HG02938 (cell line): ENCODE measurements around the gene ANKZF1.

Experiments used
- ATAC-seq: cut with Tn5 transposase; IDR thresholded peaks from one replicate; pipeline ENCODE4 v1.9.1; 2021; ENCODE audit warnings: mild to moderate bottlenecking, moderate library complexity; ENCODE audit not compliant: unreplicated experiment

ANKZF1 gene

GRCh38 chr2:219223831-219224610 is 5.6 kb upstream of the ANKZF1 start:
- no peak for ATAC-seq

GRCh38 chr2:219225350-219225749 is 4.3 kb upstream of the ANKZF1 start:
- ATAC-seq, result no peak

GRCh38 chr2:219228041-219228910 is 1.3 kb upstream of the ANKZF1 start:
- no peak for ATAC-seq

- no peak for ATAC-seq
Measured at GRCh38 chr2:219228911-219229304, 698 bp upstream of the ANKZF1 start.

GRCh38 chr2:219230059-219230540 is 494 bp downstream of the ANKZF1 start:
- peak; percentile 11 for ATAC-seq

GRCh38 chr2:219234331-219234730 is 4.7 kb downstream of the ANKZF1 start:
- no peak for ATAC-seq

- no peak for ATAC-seq
Measured at GRCh38 chr2:219243291-219243761, 13.7 kb downstream of the ANKZF1 start.

- no peak for ATAC-seq
Measured at GRCh38 chr2:219244789-219245147, 15.2 kb downstream of the ANKZF1 start.

GRCh38 chr2:219245148-219245898 is 15.7 kb downstream of the ANKZF1 start, which contains the start of the genes GLB1L and STK16:
GLB1L (minus strand) TSS chr2:219245444; CDS start chr2:219243573, 1,871 bp downstream.
STK16 (plus strand) TSS chr2:219245479; CDS start chr2:219246000, 521 bp downstream.
- ATAC-seq, result peak; percentile 64

- ATAC-seq, result no peak
Measured at GRCh38 chr2:219245899-219246230, 16.3 kb downstream of the ANKZF1 start.

- ATAC-seq, result no peak
Measured at GRCh38 chr2:219246559-219246958, 17.0 kb downstream of the ANKZF1 start.

- ATAC-seq, result no peak
Measured at GRCh38 chr2:219247678-219248642, 18.4 kb downstream of the ANKZF1 start.

GRCh38 chr2:219248845-219249202 is 19.2 kb downstream of the ANKZF1 start:
- ATAC-seq, result no peak

GRCh38 chr2:219249203-219249980 is 19.8 kb downstream of the ANKZF1 start:
- peak; percentile 47 for ATAC-seq

- ATAC-seq, result no peak
Measured at GRCh38 chr2:219250049-219250781, 20.6 kb downstream of the ANKZF1 start.

- no peak for ATAC-seq
Measured at GRCh38 chr2:219251656-219252055, 22.1 kb downstream of the ANKZF1 start.

GRCh38 chr2:219252084-219252483 is 22.5 kb downstream of the ANKZF1 start:
- ATAC-seq, result no peak

GRCh38 chr2:219252570-219252899 is 22.9 kb downstream of the ANKZF1 start:
- ATAC-seq, result no peak
